RWPE1 (cell line): ENCODE data around the gene TSEN2.

Experiments
- CTCF ChIA-PET: fragments of 350-600 bp; sonication (Branson Sonifier 250); formaldehyde crosslinking; extraction: SDS; loops from one replicate; lab custom pipeline; 2021; lab: Yijun Ruan, JAX
- POLR2A ChIA-PET: fragments of 400-600 bp; formaldehyde crosslinking; extraction: SDS; loops from one replicate; lab custom pipeline; 2020; ENCODE audit warnings: antibody characterized with exemption; ENCODE audit not compliant: low non-redundant PET; lab: Yijun Ruan, JAX
- DNase-seq: peaks from one replicate; pipeline ENCODE4 v3.0.0; 2012; ENCODE audit warnings: low spot score
- H3K27ac ChIP-seq: fragments of 450-650 bp; 2 replicates; pipeline ENCODE4 v1.5.1; 2017
- TF ChIP-seq, protein P1 (sequence below): fragments of 450-650 bp; conservative IDR thresholded peaks from 2 replicates; pipeline ENCODE4 v1.5.1; 2017; ENCODE audit warnings: low read depth, mild to moderate bottlenecking

Gene TSEN2

DNA sequence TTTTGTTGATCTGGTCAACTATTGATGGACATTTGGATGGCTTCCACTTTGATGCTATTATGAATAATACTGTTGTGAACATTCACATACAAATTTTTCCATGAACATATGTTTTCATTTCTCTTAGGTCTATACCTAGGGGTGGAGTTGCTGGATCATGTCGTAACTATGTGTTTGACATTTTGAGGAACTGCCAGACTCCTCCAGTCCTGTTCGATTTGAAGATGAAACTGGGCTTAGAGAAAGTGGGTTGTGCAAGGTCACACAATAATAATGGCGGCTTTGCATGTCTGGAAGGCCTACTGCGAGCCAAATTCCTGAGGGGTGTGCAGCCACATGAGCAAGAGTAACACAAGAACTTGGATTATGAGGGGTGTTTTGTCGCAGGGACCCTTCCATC lies 2.6 kb downstream of the TSEN2 start:
- CTCF ChIA-PET: no interaction called here
- POLR2A ChIA-PET: no interaction called here
- TF ChIP-seq, protein P1, sequence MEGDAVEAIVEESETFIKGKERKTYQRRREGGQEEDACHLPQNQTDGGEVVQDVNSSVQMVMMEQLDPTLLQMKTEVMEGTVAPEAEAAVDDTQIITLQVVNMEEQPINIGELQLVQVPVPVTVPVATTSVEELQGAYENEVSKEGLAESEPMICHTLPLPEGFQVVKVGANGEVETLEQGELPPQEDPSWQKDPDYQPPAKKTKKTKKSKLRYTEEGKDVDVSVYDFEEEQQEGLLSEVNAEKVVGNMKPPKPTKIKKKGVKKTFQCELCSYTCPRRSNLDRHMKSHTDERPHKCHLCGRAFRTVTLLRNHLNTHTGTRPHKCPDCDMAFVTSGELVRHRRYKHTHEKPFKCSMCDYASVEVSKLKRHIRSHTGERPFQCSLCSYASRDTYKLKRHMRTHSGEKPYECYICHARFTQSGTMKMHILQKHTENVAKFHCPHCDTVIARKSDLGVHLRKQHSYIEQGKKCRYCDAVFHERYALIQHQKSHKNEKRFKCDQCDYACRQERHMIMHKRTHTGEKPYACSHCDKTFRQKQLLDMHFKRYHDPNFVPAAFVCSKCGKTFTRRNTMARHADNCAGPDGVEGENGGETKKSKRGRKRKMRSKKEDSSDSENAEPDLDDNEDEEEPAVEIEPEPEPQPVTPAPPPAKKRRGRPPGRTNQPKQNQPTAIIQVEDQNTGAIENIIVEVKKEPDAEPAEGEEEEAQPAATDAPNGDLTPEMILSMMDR: no peak
- no peak for DNase-seq
- no peak overlapping the region for H3K27ac ChIP-seq

DNA sequence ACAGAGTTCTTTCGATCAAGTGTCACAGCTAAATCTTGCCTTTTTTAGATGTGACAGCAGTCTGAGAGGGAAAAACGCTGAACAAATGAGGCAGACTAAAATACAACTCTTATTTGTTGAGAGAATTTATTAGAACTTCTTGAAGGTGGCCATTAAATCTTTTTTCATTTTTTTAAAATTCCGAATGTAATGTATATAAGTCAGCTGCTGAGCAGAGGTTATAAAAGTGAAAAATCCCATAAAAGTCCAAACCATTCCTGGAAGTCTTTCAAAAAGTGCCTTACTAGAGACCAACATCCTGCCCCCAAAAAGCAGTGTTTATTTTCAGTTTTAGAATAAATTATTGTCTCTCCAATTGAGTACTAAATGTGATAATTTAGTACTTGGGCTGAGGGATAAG lies 3.1 kb downstream of the TSEN2 start:
- TF ChIP-seq, protein P1: no peak
- H3K27ac ChIP-seq: no peak overlapping the region
- no peak for DNase-seq
- POLR2A ChIA-PET: no interaction called here
- CTCF ChIA-PET: no interaction called here

DNA sequence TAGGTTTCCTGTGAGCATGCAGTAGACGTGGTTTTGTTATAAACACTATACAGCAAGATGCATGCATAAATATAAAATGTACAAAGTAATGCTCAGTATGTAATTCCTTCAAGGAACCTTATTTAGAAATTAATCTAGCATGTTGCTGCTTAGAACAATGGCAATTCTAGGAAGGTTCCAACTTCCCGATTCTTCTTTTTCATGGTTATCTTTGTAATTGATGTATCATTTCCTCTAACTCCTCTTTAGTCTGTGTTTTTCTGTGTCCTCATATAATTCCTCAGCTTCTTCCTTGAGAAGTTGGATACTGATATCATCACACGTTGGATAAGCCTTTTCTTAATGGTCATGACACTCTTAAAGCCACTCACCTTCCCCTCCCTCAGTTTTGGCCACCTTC lies 3.5 kb downstream of the TSEN2 start:
- TF ChIP-seq, protein P1: no peak
- no peak for DNase-seq
- ChIA-PET POLR2A (no interaction called here), CTCF (no interaction called here)
- no peak overlapping the region for H3K27ac ChIP-seq

DNA sequence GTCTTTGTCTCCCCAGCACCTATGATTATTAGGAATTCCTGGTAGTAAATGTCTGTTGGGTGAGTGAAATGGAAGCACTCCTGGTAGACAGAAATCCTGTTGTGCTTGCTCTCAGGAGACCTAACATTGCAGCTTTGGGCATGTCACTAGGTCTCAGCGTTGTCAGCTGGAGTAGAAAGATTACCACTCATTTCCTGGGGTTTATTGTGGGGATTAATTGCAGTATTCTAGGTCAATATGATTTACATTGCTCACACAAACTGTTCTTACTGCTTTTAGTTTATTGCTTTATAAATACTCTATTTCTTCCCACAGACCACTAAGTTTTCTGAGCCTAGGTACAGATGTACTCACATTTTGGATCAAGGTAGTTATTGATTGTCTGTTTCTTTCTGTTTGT lies 5.1 kb downstream of the TSEN2 start:
- ChIA-PET POLR2A (no interaction called here), CTCF (no interaction called here)
- TF ChIP-seq, protein P1: no peak
- DNase-seq: no peak
- no peak overlapping the region for H3K27ac ChIP-seq

DNA sequence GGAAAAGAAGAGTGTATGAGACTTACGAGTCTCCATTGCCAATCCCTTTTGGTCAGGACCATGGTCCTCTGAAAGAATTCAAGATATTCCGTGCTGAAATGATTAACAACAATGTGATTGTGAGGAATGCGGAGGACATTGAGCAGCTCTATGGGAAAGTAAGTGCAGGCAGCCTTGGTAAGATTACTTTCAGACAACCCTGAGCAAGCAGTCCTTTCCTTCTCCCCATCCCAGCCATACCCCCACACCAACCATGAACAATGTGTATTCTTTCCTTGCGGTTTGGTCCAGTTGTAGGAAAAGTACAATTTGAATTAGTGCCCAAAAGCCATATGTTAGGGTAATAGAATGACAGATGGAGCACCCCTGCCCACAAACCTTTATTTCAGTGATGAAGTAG lies 5.6 kb downstream of the TSEN2 start:
- POLR2A ChIA-PET: no interaction called here
- DNase-seq: no peak
- CTCF ChIA-PET: no interaction called here
- TF ChIP-seq, protein P1: no peak
- no peak overlapping the region for H3K27ac ChIP-seq

DNA sequence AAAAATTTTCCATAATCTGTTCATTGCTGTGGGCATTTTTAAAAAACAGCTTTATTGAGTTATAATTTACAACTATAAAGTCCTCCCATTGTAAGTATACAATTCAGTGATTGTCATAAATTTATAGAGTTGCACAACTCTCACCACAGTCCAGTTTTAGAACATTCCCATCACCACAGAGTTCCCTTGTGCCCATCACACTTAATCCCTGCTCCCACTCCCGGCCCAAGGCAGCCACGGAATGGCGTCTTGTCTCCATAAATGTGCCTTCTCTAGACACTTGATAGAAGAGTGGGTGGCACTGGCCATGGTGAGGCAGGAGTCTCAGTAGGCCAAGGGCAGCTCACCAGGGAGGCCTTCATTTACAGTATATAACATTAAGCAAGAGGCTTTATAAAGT lies 6.3 kb downstream of the TSEN2 start:
- no peak overlapping the region for H3K27ac ChIP-seq
- no peak for DNase-seq
- TF ChIP-seq, protein P1: no peak
- CTCF ChIA-PET: no interaction called here
- POLR2A ChIA-PET: no interaction called here
